HepG2 (cell line): ENCODE data around the gene SLC22A23. TPM values are rescaled to one million over a fixed set of nuclear protein-coding genes. Genes with fewer than 3 reads are reported as not detected.

Source experiments
- ARID3A ChIP-seq: IDR thresholded peaks from 2 replicates; pipeline ENCODE4 v1.6.1; 2012; ENCODE audit warnings: low read depth, low read length, improper control_type of control experiment
- MAFF ChIP-seq: IDR thresholded peaks from 2 replicates; pipeline ENCODE4 v1.6.1; 2011; ENCODE audit warnings: low read depth, low read length, improper control_type of control experiment
- NCOR1 ChIP-seq: fragments of 200-600 bp; sonication (generic); IDR thresholded peaks from 2 replicates; pipeline ENCODE4 v1.7.0; 2017; ENCODE audit warnings: antibody characterized with exemption, low read length, borderline replicate concordance
- NFE2 ChIP-seq: sonication (generic); formaldehyde crosslinking; IDR thresholded peaks from 2 replicates; pipeline ENCODE4 v1.4.0; 2020; ENCODE audit warnings: missing genetic modification reagents
- RNF2 ChIP-seq: fragments of 450-650 bp; conservative IDR thresholded peaks from 2 replicates; pipeline ENCODE4 v1.6.1; 2016; ENCODE audit warnings: low read depth
- polyA plus RNA-seq, 8 experiments: library from polyadenylated mRNA; depleted of rRNA in 3 of 8; stranded (reverse) in 7 of 8; unstranded in 1 of 8; fragments of >200 nt; fragmentation: Illumina TruSeq in 4 of 8; extraction: Trizol in 4 of 8; gene quantifications; 2 replicates each; pipeline versions ENCODE4 v1.2.1 to v1.2.3, GENCODE V29; 2011 to 2016; ENCODE audit warnings: low read depth in 4 of 8, missing spikeins in 1 of 8, mixed read lengths in 1 of 8; ENCODE audit not compliant: insufficient read depth in 1 of 8
- total RNA-seq, 5 experiments: library from RNA; depleted of rRNA; stranded (reverse); fragments of >200 nt; fragmentation: Illumina TruSeq; extraction: Trizol; gene quantifications; 2 replicates each; pipeline ENCODE4 v1.2.3, GENCODE V29; 2016; ENCODE audit warnings: low read depth in 1 of 5
- TF ChIP-seq, protein P1 (sequence below): fragments of 450-650 bp; IDR thresholded peaks from 2 replicates; pipeline ENCODE4 v1.6.1; 2017; ENCODE audit warnings: mild to moderate bottlenecking
- TF ChIP-seq, protein P2 (sequence below): sonication (generic); formaldehyde crosslinking; IDR thresholded peaks from 2 replicates; pipeline ENCODE4 v1.4.0; 2020; ENCODE audit warnings: missing genetic modification reagents
- TF ChIP-seq, protein P3 (sequence below): sonication (generic); formaldehyde crosslinking; IDR thresholded peaks from 2 replicates; pipeline ENCODE4 v1.4.0; 2020; ENCODE audit warnings: mild to moderate bottlenecking, missing genetic modification reagents
- TF ChIP-seq, protein P4 (sequence below): sonication (generic); formaldehyde crosslinking; IDR thresholded peaks from 2 replicates; pipeline ENCODE4 v1.5.1; 2020; ENCODE audit warnings: mild to moderate bottlenecking, moderate library complexity, missing genetic modification reagents
- TF ChIP-seq, protein P5 (sequence below): sonication (generic); formaldehyde crosslinking; IDR thresholded peaks from 2 replicates; pipeline ENCODE4 v1.4.0; 2020; ENCODE audit warnings: missing genetic modification reagents, borderline replicate concordance

Gene SLC22A23
- total and polyA plus RNA-seq, 2 of the 13 experiments (the other 11 are each of a cell fraction or from before 2014, with no cell fraction given) = 11.8 to 17.5 TPM

DNA sequence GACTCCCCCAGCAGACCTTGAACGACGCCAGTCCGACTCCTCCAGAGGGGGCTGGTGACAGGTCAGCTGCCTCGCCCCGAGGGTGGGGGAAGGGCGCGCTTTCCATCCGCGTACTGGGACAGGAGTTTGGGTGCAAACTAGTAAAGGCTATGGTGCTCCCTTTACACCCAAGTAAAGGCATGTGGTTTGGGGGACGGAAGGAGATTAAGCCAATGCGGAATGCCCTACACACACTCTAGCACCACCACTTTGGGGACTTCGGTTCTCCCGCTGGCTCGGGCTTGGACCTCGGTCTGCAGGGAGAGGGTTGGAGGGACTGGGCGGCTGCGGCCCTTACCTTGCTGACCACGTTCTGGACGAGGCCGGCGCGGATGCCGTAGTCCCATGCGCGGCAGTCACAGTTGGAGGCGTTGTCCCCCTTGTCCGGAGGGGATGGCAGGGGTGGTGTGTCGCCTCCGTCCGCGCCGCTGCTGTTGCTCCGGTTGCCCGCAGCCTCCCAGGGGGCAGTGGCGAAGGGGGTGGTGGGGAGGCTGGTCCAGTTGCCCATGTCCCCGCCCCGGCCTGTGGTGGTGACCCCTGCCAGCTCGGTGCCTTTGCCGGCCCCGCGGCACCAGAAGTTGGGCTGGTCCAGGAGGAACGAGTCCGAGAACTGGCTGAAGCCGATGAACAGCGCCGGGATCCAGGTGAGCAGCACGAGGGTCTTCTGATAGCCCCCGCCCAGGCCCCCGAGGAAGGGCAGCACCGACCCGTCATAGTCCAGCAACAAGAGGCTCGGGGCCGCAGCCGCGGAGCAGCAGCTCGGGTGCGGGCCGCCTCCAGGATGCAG is 1.1 kb downstream of the SLC22A23 start (continued):
- TF ChIP-seq, protein P1, sequence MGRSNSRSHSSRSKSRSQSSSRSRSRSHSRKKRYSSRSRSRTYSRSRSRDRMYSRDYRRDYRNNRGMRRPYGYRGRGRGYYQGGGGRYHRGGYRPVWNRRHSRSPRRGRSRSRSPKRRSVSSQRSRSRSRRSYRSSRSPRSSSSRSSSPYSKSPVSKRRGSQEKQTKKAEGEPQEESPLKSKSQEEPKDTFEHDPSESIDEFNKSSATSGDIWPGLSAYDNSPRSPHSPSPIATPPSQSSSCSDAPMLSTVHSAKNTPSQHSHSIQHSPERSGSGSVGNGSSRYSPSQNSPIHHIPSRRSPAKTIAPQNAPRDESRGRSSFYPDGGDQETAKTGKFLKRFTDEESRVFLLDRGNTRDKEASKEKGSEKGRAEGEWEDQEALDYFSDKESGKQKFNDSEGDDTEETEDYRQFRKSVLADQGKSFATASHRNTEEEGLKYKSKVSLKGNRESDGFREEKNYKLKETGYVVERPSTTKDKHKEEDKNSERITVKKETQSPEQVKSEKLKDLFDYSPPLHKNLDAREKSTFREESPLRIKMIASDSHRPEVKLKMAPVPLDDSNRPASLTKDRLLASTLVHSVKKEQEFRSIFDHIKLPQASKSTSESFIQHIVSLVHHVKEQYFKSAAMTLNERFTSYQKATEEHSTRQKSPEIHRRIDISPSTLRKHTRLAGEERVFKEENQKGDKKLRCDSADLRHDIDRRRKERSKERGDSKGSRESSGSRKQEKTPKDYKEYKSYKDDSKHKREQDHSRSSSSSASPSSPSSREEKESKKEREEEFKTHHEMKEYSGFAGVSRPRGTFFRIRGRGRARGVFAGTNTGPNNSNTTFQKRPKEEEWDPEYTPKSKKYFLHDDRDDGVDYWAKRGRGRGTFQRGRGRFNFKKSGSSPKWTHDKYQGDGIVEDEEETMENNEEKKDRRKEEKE = no peak
- no peak for TF ChIP-seq NFE2 (CRISPR knock-in tag)
- TF ChIP-seq MAFF = no peak
- TF ChIP-seq, protein P2, sequence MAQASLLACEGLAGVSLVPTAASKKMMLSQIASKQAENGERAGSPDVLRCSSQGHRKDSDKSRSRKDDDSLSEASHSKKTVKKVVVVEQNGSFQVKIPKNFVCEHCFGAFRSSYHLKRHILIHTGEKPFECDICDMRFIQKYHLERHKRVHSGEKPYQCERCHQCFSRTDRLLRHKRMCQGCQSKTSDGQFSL (CRISPR knock-in tag) = no peak
- no peak; the same call in 1 of the 2 replicates for TF ChIP-seq NCOR1
- no peak for TF ChIP-seq ARID3A
- TF ChIP-seq RNF2 = no peak
- TF ChIP-seq, protein P3, sequence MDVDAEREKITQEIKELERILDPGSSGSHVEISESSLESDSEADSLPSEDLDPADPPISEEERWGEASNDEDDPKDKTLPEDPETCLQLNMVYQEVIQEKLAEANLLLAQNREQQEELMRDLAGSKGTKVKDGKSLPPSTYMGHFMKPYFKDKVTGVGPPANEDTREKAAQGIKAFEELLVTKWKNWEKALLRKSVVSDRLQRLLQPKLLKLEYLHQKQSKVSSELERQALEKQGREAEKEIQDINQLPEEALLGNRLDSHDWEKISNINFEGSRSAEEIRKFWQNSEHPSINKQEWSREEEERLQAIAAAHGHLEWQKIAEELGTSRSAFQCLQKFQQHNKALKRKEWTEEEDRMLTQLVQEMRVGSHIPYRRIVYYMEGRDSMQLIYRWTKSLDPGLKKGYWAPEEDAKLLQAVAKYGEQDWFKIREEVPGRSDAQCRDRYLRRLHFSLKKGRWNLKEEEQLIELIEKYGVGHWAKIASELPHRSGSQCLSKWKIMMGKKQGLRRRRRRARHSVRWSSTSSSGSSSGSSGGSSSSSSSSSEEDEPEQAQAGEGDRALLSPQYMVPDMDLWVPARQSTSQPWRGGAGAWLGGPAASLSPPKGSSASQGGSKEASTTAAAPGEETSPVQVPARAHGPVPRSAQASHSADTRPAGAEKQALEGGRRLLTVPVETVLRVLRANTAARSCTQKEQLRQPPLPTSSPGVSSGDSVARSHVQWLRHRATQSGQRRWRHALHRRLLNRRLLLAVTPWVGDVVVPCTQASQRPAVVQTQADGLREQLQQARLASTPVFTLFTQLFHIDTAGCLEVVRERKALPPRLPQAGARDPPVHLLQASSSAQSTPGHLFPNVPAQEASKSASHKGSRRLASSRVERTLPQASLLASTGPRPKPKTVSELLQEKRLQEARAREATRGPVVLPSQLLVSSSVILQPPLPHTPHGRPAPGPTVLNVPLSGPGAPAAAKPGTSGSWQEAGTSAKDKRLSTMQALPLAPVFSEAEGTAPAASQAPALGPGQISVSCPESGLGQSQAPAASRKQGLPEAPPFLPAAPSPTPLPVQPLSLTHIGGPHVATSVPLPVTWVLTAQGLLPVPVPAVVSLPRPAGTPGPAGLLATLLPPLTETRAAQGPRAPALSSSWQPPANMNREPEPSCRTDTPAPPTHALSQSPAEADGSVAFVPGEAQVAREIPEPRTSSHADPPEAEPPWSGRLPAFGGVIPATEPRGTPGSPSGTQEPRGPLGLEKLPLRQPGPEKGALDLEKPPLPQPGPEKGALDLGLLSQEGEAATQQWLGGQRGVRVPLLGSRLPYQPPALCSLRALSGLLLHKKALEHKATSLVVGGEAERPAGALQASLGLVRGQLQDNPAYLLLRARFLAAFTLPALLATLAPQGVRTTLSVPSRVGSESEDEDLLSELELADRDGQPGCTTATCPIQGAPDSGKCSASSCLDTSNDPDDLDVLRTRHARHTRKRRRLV (CRISPR knock-in tag) = no peak
- TF ChIP-seq, protein P4, sequence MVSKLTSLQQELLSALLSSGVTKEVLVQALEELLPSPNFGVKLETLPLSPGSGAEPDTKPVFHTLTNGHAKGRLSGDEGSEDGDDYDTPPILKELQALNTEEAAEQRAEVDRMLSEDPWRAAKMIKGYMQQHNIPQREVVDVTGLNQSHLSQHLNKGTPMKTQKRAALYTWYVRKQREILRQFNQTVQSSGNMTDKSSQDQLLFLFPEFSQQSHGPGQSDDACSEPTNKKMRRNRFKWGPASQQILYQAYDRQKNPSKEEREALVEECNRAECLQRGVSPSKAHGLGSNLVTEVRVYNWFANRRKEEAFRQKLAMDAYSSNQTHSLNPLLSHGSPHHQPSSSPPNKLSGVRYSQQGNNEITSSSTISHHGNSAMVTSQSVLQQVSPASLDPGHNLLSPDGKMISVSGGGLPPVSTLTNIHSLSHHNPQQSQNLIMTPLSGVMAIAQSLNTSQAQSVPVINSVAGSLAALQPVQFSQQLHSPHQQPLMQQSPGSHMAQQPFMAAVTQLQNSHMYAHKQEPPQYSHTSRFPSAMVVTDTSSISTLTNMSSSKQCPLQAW (CRISPR knock-in tag) = no peak; the same call in none of the 2 replicates
- TF ChIP-seq, protein P5, sequence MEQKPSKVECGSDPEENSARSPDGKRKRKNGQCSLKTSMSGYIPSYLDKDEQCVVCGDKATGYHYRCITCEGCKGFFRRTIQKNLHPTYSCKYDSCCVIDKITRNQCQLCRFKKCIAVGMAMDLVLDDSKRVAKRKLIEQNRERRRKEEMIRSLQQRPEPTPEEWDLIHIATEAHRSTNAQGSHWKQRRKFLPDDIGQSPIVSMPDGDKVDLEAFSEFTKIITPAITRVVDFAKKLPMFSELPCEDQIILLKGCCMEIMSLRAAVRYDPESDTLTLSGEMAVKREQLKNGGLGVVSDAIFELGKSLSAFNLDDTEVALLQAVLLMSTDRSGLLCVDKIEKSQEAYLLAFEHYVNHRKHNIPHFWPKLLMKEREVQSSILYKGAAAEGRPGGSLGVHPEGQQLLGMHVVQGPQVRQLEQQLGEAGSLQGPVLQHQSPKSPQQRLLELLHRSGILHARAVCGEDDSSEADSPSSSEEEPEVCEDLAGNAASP = no peak
